H9 (cell line): ENCODE results near the gene BPTF. TPM values are rescaled to one million over a fixed set of nuclear protein-coding genes. Genes with fewer than 3 reads are reported as not detected.

Experiments used
- DNase-seq: peaks from one replicate; pipeline ENCODE4 v3.0.0-alpha.2; 2017
- H2AFZ ChIP-seq: one replicate; pipeline ENCODE4 v1.6.1; 2013; ENCODE audit warnings: mild to moderate bottlenecking, low read length, control low read depth, moderate library complexity
- H2AK5ac ChIP-seq: 2 replicates; pipeline ENCODE4 v1.6.1; 2013; ENCODE audit warnings: low read length, control low read depth, mixed read lengths; ENCODE audit not compliant: insufficient read length
- H2BK120ac ChIP-seq: one replicate; pipeline ENCODE4 v1.6.1; 2013; ENCODE audit warnings: low read depth, mild to moderate bottlenecking, low read length, control low read depth, inconsistent platforms; ENCODE audit not compliant: poor library complexity, severe bottlenecking
- H2BK12ac ChIP-seq: 2 replicates; pipeline ENCODE4 v1.6.1; 2013; ENCODE audit warnings: low read length, control low read depth, mixed read lengths, low read depth; ENCODE audit not compliant: insufficient read length
- H2BK15ac ChIP-seq: 2 replicates; pipeline ENCODE4 v1.6.1; 2013; ENCODE audit warnings: low read depth, low read length, control low read depth
- H2BK20ac ChIP-seq: one replicate; pipeline ENCODE4 v1.6.1; 2013; ENCODE audit warnings: low read depth, mild to moderate bottlenecking, low read length, control low read depth, inconsistent platforms; ENCODE audit not compliant: poor library complexity, severe bottlenecking
- H2BK5ac ChIP-seq: 2 replicates; pipeline ENCODE4 v1.6.1; 2013; ENCODE audit warnings: low read length, control low read depth, mixed read lengths; ENCODE audit not compliant: insufficient read length
- H3K14ac ChIP-seq: 2 replicates; pipeline ENCODE4 v1.6.1; 2013; ENCODE audit warnings: low read length, control low read depth; ENCODE audit not compliant: insufficient read depth
- H3K18ac ChIP-seq: 2 replicates; pipeline ENCODE4 v1.6.1; 2013; ENCODE audit warnings: low read depth, mild to moderate bottlenecking, mixed read lengths, low read length, control low read depth; ENCODE audit not compliant: insufficient read length
- H3K23ac ChIP-seq: 2 replicates; pipeline ENCODE4 v1.6.1; 2013; ENCODE audit warnings: low read length, control low read depth, mixed read lengths, low read depth; ENCODE audit not compliant: insufficient read length
- H3K23me2 ChIP-seq: 2 replicates; pipeline ENCODE4 v1.6.1; 2013; ENCODE audit warnings: low read depth, mild to moderate bottlenecking, mixed read lengths, low read length, control low read depth; ENCODE audit not compliant: insufficient read length, poor library complexity, severe bottlenecking
- H3K27ac ChIP-seq: 2 replicates; pipeline ENCODE4 v1.5.1; 2013; ENCODE audit warnings: low read length, control low read depth, mixed read lengths, low read depth; ENCODE audit not compliant: insufficient read length
- H3K27me3 ChIP-seq: 2 replicates; pipeline ENCODE4 v1.6.1; 2013; ENCODE audit warnings: low read length, control low read depth, inconsistent platforms; ENCODE audit not compliant: insufficient read depth
- H3K4ac ChIP-seq: 2 replicates; pipeline ENCODE4 v1.6.1; 2013; ENCODE audit warnings: low read depth, mild to moderate bottlenecking, control low read depth, inconsistent platforms, low read length, moderate library complexity
- H3K4me1 ChIP-seq: 2 replicates; pipeline ENCODE4 v1.6.1; 2013; ENCODE audit warnings: low read length, control low read depth, inconsistent platforms; ENCODE audit not compliant: insufficient read depth
- H3K4me2 ChIP-seq: 2 replicates; pipeline ENCODE4 v1.6.1; 2013; ENCODE audit warnings: low read length, control low read depth, mixed read lengths; ENCODE audit not compliant: insufficient read length, insufficient read depth
- H3K56ac ChIP-seq: 2 replicates; pipeline ENCODE4 v1.6.1; 2013; ENCODE audit warnings: low read depth, mild to moderate bottlenecking, mixed read lengths, low read length, control low read depth; ENCODE audit not compliant: insufficient read length
- H3K79me1 ChIP-seq: 2 replicates; pipeline ENCODE4 v1.6.1; 2013; ENCODE audit warnings: low read depth, mild to moderate bottlenecking, moderate library complexity, low read length, control low read depth, inconsistent platforms; ENCODE audit not compliant: insufficient read depth, poor library complexity, severe bottlenecking
- H3K79me2 ChIP-seq: 2 replicates; pipeline ENCODE4 v1.6.1; 2013; ENCODE audit warnings: low read length, control low read depth, inconsistent platforms; ENCODE audit not compliant: insufficient read depth
- H3K9ac ChIP-seq: 2 replicates; pipeline ENCODE4 v1.6.1; 2013; ENCODE audit warnings: low read length, control low read depth, mixed read lengths; ENCODE audit not compliant: insufficient read length; ENCODE audit errors: extremely low read depth
- H3K9me3 ChIP-seq: one replicate; pipeline ENCODE4 v1.6.1; 2013; ENCODE audit warnings: low read depth, low read length, inconsistent platforms; ENCODE audit not compliant: control insufficient read depth
- H3T11ph ChIP-seq: one replicate; pipeline ENCODE4 v1.6.1; 2013; ENCODE audit warnings: mild to moderate bottlenecking, low read length, control low read depth, inconsistent platforms
- H4K20me1 ChIP-seq: one replicate; pipeline ENCODE4 v1.6.1; 2013; ENCODE audit not compliant: control insufficient read depth, insufficient read length, insufficient read depth
- H4K5ac ChIP-seq: 2 replicates; pipeline ENCODE4 v1.6.1; 2013; ENCODE audit warnings: low read depth, mild to moderate bottlenecking, mixed read lengths, low read length, control low read depth; ENCODE audit not compliant: insufficient read length
- H4K8ac ChIP-seq: replicated peaks from 2 replicates; pipeline ENCODE4 v1.6.1; 2013; ENCODE audit warnings: low read length, control low read depth, mixed read lengths, low read depth; ENCODE audit not compliant: insufficient read length
- H4K91ac ChIP-seq: 2 replicates; pipeline ENCODE4 v1.6.1; 2013; ENCODE audit warnings: low read depth, mild to moderate bottlenecking, moderate library complexity, mixed read lengths, low read length, control low read depth; ENCODE audit not compliant: insufficient read length
- H3K27ac Mint-ChIP-seq, 3 experiments: 2 replicates in 2 of 3; 3 replicates in 1 of 3; pipeline ENCODE4 v1.8.0; 2020 to 2021; ENCODE audit warnings: mixed read lengths in 3 of 3, mild to moderate bottlenecking in 1 of 3, moderate library complexity in 1 of 3
- H3K27me3 Mint-ChIP-seq: 2 replicates; pipeline ENCODE4 v1.8.0; 2021; ENCODE audit warnings: low read depth, mild to moderate bottlenecking, moderate library complexity, mixed read lengths
- H3K36me3 Mint-ChIP-seq, 3 experiments: 2 replicates in 2 of 3; 3 replicates in 1 of 3; pipeline ENCODE4 v1.8.0; 2020 to 2021; ENCODE audit warnings: low read depth in 3 of 3, mixed read lengths in 3 of 3; ENCODE audit not compliant: insufficient read depth in 1 of 3
- H3K4me1 Mint-ChIP-seq, 2 experiments: 2 replicates each; pipeline ENCODE4 v1.8.0; 2020; ENCODE audit warnings: mixed read lengths in 2 of 2
- H3K4me3 Mint-ChIP-seq, 2 experiments: 2 replicates in 1 of 2; 3 replicates in 1 of 2; pipeline ENCODE4 v1.8.0; 2020 to 2021; ENCODE audit warnings: mild to moderate bottlenecking in 2 of 2, mixed read lengths in 2 of 2, moderate library complexity in 1 of 2
- H3K9me3 Mint-ChIP-seq, 2 experiments: 2 replicates in 1 of 2; 3 replicates in 1 of 2; pipeline ENCODE4 v1.8.0; 2020; ENCODE audit warnings: mild to moderate bottlenecking in 2 of 2, mixed read lengths in 2 of 2, moderate library complexity in 1 of 2
- WGBS: extraction: QIAGEN DNeasy Blood & Tissue Kit; methylation state at CpG from one replicate; pipeline ENCODE4 v1.1.7; 2013; ENCODE audit warnings: missing lambda C conversion rate, low lambda C conversion rate, mixed read lengths; ENCODE audit not compliant: insufficient read length; ENCODE audit errors: extremely low coverage; 5-methylcytosine and 5-hydroxymethylcytosine counted together
- total RNA-seq: library from RNA; stranded (reverse); gene quantifications from 2 replicates; pipeline ENCODE4 v1.2.1, GENCODE V29; 2021
- TF ChIP-seq, protein P1 (sequence below): fragments of 200-600 bp; sonication (generic); conservative IDR thresholded peaks from 3 replicates; pipeline ENCODE4 v1.8.0; 2021; ENCODE audit warnings: antibody characterized with exemption, mild to moderate bottlenecking

BPTF gene
- total RNA-seq, 1 experiment from 2014 or later, result 203 TPM

DNA sequence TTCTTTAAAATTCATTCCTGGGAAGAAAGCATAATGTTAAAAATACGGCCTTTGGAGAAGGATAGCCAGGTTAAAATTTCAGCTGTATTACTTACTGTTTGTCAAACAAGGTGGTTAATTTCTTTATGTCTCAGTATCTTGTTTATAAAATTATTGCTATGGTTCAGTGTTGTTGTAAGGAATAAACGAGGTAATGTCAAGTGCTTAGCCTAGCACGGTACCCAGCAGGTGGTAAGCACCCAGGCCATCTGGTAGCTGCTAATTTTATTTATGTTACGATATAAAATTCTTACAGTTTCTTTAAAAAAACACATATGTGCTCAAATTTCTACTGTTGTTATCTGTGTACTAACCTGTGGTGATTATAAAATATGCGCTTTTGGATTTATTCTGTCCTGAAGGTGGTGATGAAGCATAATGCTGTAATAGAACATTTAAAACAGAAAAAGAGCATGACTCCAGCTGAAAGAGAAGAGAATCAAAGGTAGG is 122.1 kb downstream of the BPTF start:
- Histone ChIP-seq H3K56ac (no peak overlapping the region), H2AFZ (no peak overlapping the region), H4K5ac (no peak overlapping the region), H3K9me3 (no peaks in the 10 kb centered on the region), H2BK20ac (no peak overlapping the region), H3K4ac (no peak overlapping the region), H3T11ph (no peak overlapping the region), H3K4me1 (no peaks in the 10 kb centered on the region), H2BK120ac (no peak overlapping the region), H2BK15ac (no peak overlapping the region), H3K27me3 (no peaks in the 10 kb centered on the region), H2BK5ac (no peak overlapping the region), H3K27ac (no peak overlapping the region), H2AK5ac (no peak overlapping the region), H3K4me2 (no peak overlapping the region), H3K23me2 (no peaks in the 10 kb centered on the region), H2BK12ac (no peak overlapping the region), H4K8ac (no peak overlapping the region), H3K9ac (no peak overlapping the region), H3K79me1 (no peaks in the 10 kb centered on the region), H4K20me1 (no peaks in the 10 kb centered on the region), H3K18ac (no peak overlapping the region), H3K14ac (no peak overlapping the region), H3K23ac (no peak overlapping the region), H4K91ac (no peak overlapping the region), H3K79me2 (no peaks in the 10 kb centered on the region)
- Mint-ChIP-seq H3K4me3 (no peak overlapping the region), H3K27ac (no peak overlapping the region), H3K27me3 (no peaks in the 10 kb centered on the region), H3K4me1 (no peaks in the 10 kb centered on the region), H3K36me3 (peaks cover 44 to 93% (median 90%) of the 10 kb centered on the region in 3 experiments; a peak in 6 of 7 replicates), H3K9me3 (no peaks in the 10 kb centered on the region)
- WGBS, result no CpG with 5 or more reads among the region's 5 CpGs
- DNase-seq, result no peak
- TF ChIP-seq, protein P1, sequence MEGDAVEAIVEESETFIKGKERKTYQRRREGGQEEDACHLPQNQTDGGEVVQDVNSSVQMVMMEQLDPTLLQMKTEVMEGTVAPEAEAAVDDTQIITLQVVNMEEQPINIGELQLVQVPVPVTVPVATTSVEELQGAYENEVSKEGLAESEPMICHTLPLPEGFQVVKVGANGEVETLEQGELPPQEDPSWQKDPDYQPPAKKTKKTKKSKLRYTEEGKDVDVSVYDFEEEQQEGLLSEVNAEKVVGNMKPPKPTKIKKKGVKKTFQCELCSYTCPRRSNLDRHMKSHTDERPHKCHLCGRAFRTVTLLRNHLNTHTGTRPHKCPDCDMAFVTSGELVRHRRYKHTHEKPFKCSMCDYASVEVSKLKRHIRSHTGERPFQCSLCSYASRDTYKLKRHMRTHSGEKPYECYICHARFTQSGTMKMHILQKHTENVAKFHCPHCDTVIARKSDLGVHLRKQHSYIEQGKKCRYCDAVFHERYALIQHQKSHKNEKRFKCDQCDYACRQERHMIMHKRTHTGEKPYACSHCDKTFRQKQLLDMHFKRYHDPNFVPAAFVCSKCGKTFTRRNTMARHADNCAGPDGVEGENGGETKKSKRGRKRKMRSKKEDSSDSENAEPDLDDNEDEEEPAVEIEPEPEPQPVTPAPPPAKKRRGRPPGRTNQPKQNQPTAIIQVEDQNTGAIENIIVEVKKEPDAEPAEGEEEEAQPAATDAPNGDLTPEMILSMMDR, result no peak
